Stomach (tissue), 4 donors: Measurements from ENCODE around the gene MAPRE3.

Experiments used
- EP300 ChIP-seq: sonication (generic); formaldehyde crosslinking; IDR thresholded peaks from one replicate; pipeline ENCODE4 v1.6.1; 2017; ENCODE audit warnings: antibody characterized with exemption
- POLR2A ChIP-seq, 4 donors: fragments of 450-650 bp; IDR thresholded peaks; one replicate each; pipeline ENCODE4 v1.6.1; 2016; ENCODE audit warnings: antibody characterized with exemption in 4 of 4, control low read depth in 2 of 4, mild to moderate bottlenecking in 1 of 4, moderate library complexity in 1 of 4
- POLR2AphosphoS5 ChIP-seq, 3 donors: sonication (generic); formaldehyde crosslinking; IDR thresholded peaks; one replicate each; pipeline ENCODE4 v1.6.1; 2016; ENCODE audit warnings: antibody characterized with exemption in 3 of 3
- TF ChIP-seq, protein P1 (sequence below), 7 experiments: fragments of 450-650 bp in 4 of 7; fragments of 200-600 bp in 3 of 7; sonication (generic) in 3 of 7; IDR thresholded peaks; one replicate each; pipeline ENCODE4 v1.5.1; 2016 to 2019; ENCODE audit warnings: antibody characterized with exemption in 7 of 7, control low read depth in 2 of 7, mild to moderate bottlenecking in 1 of 7

DNA sequence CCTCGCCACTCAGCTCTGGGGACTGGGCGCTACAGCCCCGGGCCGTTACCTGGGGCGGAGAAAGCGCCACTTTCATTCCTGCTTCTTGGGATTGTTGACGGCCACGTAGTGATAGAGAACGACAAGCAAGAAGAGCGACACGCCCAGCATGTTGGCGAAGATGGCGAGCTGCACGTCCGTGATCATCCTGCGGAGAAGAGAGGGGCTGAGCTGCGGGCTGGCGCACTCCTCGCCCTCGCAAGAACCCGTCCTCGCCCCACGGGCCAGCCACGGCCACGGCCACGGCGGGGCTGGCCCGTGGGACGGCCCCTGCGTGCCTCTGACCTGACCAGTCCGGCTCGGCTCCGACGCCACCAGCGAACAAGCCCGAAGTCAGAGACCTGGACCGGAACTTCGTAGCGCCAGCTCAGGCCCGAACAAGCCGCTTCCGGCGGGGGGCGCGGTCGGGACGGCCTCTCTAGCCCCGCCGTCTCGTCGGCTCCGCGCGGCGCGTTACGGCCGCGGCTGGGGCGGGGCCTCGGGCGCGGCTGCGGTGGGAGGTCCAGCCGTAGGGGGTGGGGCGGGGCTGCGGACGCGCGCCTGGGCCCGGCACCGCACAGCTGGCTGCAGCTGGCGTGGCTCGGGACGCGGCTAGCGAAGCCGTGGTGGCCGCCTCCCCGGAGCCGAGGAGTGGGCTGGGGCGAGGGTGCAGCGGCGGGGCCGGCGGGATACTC lies 101.0 kb downstream of the MAPRE3 start, which contains the start of gene OST4:
- TF ChIP-seq POLR2A (IDR thresholded peaks at IDR 0.05) (no peak), POLR2AphosphoS5 (IDR thresholded peaks at IDR 0.05) (peak; percentile 72 to 92 (median 92)), EP300 (no peak)
- TF ChIP-seq, protein P1, sequence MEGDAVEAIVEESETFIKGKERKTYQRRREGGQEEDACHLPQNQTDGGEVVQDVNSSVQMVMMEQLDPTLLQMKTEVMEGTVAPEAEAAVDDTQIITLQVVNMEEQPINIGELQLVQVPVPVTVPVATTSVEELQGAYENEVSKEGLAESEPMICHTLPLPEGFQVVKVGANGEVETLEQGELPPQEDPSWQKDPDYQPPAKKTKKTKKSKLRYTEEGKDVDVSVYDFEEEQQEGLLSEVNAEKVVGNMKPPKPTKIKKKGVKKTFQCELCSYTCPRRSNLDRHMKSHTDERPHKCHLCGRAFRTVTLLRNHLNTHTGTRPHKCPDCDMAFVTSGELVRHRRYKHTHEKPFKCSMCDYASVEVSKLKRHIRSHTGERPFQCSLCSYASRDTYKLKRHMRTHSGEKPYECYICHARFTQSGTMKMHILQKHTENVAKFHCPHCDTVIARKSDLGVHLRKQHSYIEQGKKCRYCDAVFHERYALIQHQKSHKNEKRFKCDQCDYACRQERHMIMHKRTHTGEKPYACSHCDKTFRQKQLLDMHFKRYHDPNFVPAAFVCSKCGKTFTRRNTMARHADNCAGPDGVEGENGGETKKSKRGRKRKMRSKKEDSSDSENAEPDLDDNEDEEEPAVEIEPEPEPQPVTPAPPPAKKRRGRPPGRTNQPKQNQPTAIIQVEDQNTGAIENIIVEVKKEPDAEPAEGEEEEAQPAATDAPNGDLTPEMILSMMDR (IDR thresholded peaks at IDR 0.05): peak in 1 of 7 experiments; percentile 24
